Stimulated activated CD4-positive, alpha-beta T cell treated with anti-CD3 and anti-CD28 coated beads, Interleukin-2, amount 100 ng/mL, for 4 hours (primary cell): ENCODE results near the gene NTNG2.

Source experiments
- DNase-seq: peaks from one replicate; pipeline ENCODE4 v3.0.0-alpha.2; 2020; ENCODE audit warnings: low read depth

The NTNG2 gene

DNA sequence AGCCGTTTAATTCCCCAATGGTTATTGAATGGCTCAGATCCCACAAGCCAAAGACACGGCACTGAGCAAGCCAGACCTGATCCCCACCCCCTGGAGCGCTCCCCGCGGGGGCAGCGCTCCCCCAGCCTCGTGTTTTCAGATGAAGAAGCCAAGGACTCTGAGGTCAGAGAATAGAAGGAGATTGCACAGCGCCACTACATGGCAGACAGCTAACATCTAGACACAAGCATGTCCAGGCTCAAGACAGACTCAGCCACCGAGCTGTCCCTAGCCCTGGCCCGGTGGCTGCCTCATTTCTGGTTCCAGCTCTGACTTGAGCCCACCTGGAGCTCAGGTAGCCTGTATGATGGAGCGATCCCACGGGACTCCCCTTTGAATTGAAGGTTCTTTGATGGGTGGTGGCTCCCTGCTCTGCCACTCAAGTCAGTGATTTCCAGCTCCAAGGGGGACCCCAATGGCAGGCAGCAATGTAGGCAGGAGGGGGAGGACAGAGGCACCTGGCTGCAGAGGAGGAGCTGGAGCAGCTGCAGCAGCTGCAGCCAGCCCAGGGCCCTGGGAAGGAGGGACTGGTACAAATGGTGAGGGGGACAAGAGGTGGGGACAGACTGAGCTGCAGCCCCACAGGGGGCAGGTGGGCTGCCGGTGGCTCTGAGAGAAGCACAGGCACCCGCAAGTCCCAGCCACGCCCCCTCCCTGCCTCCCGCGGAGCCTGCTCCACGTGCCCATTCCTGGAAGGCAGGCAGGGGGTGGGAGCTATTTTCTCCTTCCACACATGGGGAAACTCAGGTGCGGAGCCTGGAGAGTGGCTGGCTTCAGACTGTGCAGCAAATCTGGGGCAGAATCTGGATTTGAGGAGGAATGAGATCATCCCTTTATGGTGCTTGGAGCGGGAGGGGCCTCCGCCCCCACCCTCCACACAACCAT is 40.2 kb downstream of the NTNG2 start:
- DNase-seq = no peak

- DNase-seq = no peak
These were observed 43.0 kb downstream of the NTNG2 start for GRCh38 chr9:132204883-132205282.

DNA sequence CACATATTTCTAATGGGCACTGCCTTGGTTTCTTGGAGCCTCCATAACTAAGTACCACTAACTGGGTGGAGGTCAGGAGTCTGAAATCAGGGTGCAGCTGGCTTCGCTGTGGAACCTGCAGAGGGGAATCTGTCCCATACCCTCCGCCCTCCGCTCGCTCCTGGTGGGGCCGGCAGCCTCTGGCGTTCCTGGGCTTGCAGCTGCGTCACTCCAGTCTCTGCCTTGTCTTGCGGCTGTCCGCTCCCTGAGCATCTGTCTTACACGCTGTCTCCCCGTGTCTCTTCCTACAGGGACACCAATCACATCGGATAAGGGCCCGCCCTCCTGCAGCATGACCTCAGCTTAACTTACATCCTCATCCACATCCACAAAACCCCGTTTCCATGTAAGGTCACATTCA is 45.4 kb downstream of the NTNG2 start:
- no peak for DNase-seq

- DNase-seq = no peak
These were observed 46.2 kb downstream of the NTNG2 start for GRCh38 chr9:132207839-132208615.

GRCh38 chr9:132209228-132209627 is 47.4 kb downstream of the NTNG2 start:
- no peak for DNase-seq

DNA sequence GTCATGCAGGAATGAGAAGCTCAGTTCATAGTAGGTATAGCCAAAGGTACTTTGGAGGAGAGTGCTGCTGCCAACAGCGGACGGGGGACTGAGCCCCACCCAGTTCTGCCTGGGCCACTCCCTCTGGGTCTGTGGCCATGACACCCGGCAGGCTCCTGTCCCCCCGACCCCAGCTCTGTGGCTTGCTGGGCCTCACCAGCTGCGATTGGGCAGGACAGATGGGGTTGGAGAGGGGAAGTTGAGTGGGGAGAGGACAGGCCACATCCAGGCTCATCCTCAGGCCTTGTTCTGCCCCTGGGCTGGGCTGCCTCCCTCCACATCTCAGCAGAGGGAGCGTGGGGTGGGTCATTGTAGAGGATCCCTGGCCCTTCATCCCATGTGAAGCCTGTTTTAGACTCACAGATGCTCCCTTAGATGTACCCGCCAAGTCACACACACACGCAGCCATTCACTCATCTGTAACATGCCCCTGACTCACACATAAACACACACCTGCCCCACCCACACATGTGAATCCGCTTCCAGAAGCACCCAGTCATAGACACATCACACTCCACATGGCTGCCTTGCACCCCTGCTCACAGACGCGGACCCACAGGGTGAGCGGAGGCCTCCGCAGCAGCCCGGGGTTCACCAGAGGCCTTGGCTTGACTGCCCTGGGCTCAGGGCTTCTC is 48.8 kb downstream of the NTNG2 start:
- DNase-seq = no peak

DNA sequence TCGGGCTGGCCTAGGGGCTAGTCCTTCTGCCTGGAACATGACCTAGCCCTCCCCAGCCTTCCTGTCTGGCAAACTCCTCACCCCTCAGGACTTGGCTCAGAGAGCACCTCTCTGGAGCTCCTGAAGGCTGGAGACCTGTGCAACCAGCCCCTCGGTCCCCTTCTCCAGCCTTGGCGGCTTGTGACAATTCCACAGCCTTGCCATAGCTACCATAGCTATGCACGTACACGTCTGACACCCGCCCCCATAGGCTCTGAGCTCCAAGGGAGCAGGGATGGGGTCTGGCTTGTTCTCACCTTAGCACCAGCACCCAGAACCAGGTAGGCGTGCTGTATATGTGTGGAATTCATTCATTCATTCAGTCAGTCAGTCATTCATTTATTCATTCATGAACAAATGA is 49.7 kb downstream of the NTNG2 start:
- DNase-seq = no peak

GRCh38 chr9:132214027-132214622 is 52.3 kb downstream of the NTNG2 start:
- DNase-seq = no peak

- DNase-seq = no peak
These were observed 55.2 kb downstream of the NTNG2 start for GRCh38 chr9:132216861-132217619.

DNA sequence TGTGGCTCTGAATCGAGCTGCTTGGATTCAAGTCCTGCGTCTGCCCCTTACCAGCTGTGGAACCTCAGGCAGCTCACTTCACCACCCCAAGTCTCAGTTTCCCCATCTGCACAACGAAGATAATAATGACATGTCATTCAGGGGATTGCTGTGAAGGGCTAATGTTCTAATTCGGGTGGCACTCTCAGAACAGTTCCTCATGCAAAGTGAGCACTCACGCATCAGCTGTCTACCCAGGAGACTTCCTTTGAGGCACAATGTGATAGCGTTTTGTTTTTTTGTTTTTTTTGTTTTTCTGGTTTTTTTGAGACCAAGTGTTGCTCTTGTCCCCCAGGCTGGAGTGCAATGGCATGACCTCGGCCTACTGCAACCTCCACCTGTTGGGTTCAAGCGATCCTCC is 56.4 kb downstream of the NTNG2 start:
- no peak for DNase-seq

GRCh38 chr9:132221941-132222340 is 60.1 kb downstream of the NTNG2 start:
- DNase-seq = no peak

DNA sequence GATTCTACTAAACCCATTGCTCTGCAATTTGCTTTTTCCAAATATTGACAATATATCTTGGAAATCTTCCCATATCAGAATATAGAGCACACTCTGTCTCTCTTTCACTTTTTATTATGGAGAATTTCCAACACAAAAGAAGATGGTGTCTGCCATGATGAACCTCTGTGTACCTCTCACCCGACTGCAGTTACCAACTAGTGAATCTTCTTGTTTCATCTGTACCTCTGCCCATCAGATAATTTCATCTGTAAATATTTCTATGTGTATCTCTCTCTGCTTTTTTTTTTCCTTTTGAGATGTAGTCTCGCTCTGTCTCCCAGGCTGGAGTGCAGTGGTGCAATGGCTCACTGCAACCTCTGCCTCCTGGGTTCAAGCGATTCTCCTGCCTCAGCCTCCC is 62.8 kb downstream of the NTNG2 start:
- no peak for DNase-seq

GRCh38 chr9:132226571-132227430 is 64.9 kb downstream of the NTNG2 start:
- no peak for DNase-seq

GRCh38 chr9:132228062-132228461 is 66.2 kb downstream of the NTNG2 start:
- DNase-seq = no peak

GRCh38 chr9:132230605-132231004 is 68.7 kb downstream of the NTNG2 start:
- no peak for DNase-seq

- no peak for DNase-seq
These were observed 69.3 kb downstream of the NTNG2 start for GRCh38 chr9:132231019-132231701.

GRCh38 chr9:132232522-132232921 is 70.7 kb downstream of the NTNG2 start:
- DNase-seq = no peak

GRCh38 chr9:132233138-132233537 is 71.3 kb downstream of the NTNG2 start:
- DNase-seq = no peak

GRCh38 chr9:132234535-132234934 is 72.7 kb downstream of the NTNG2 start:
- no peak for DNase-seq

DNA sequence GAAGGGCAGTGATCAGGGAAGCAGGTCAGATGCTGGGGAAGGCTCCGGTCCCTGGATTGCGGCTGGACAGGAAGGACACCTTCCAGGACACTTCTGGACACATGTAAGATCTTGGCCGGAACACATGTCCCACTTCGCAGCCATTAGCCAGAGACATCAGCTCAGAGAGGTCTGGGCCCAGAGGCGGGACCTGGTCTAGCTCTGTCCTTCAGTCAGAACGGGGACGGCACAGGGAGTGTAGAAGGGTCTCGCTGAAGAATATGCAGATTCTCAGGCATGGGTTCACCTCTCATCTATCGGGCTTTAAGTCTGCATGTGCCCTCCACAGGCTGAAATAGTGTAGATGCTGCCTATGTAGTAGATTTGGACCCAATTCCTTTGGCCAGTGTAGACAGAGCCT is 73.3 kb downstream of the NTNG2 start:
- no peak for DNase-seq
